Inflammatory macrophage treated with lipopolysaccharide for 4 hours (primary cell): Measurements from ENCODE around the gene TMEM237.
A peak's percentile ranks its signal among the peaks of the same experiment; 100 is the strongest.
"Not testable (repeated sequence)": the region's sequence is repeated elsewhere in the genome, so short reads cannot be mapped to it uniquely, and the experiment has no call there.

ENCODE experiments used
- DNase-seq: peaks from one replicate; pipeline ENCODE4 v3.0.0-alpha.2; 2020

TMEM237 gene, protein sequence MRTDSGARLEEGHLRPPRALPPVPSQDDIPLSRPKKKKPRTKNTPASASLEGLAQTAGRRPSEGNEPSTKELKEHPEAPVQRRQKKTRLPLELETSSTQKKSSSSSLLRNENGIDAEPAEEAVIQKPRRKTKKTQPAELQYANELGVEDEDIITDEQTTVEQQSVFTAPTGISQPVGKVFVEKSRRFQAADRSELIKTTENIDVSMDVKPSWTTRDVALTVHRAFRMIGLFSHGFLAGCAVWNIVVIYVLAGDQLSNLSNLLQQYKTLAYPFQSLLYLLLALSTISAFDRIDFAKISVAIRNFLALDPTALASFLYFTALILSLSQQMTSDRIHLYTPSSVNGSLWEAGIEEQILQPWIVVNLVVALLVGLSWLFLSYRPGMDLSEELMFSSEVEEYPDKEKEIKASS

DNA sequence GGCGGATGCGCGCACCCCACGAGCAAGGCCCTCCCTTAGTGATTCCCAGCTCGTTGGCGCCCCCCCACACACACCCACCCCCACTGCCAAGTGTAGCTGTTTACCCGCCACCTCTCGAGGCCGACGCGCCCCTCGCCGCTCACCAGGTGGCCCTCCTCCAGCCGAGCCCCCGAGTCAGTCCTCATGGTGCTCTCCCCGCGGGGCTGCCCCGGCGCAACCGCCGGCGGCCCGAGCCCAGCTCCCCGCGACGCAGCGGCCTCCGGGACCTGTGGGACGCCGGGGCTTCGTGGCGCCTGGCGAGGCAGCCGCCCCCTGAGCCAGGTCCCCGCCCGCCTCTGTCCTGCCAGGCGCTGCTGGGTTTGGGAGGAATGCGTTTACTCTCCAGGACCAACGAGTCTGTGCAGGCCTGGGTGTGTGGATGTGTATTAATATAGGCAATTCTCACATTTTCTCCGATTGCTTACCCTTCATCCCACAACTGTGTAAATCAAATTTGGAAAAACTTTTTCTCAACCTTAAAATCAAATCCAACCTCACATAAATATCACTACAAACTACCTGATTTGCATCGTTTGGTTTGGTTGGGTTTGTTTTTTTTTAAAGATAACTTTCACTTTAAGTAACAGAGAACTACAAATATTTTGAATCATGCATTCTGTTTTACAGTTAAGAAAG is at the start of gene TMEM237:
TSS of gene TMEM237 (minus strand) at position 288 of the 675 bp plus-strand sequence. CDS start at position 185, 103 bp downstream.
- peak; percentile 8 for DNase-seq

DNA sequence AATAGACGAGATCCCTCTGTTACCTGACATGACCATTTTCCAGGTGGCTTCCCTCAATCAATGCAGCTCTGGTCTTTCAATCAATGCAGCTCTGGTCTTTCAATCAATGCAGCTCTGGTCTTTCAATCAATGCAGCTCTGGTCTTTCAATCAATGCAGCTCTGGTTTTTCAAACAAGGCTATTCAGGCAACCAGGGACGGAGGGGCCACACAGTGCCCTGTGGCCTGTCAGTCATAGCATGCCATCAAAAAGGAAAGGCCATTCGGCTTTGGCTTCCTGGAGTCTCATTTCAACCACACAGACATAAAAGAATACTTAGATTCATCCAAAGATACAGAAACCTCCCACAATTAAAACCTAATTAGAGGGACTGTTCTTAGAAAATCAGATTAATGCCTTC is 41.9 kb upstream of the TMEM237 start:
- no peak for DNase-seq

DNA sequence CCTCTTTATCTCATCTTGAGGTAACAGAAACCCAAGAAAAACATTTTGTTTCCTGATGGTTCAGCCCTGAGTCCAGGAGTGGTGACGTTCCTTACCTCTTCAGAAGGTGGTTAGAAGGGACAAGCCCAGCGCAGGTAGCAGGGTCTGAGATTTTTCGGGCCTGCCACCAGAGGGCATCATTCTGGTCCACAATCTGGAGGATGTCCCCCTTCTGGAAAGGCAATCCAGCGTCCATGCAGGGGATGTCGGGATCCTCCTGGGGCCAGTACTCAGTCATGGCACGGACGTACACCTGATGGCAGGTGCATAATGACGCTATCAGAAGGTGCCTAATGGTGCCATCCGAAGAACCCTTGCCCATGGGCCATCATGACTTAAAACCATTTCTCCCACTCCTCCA is 37.4 kb upstream of the TMEM237 start:
- DNase-seq = no peak

DNA sequence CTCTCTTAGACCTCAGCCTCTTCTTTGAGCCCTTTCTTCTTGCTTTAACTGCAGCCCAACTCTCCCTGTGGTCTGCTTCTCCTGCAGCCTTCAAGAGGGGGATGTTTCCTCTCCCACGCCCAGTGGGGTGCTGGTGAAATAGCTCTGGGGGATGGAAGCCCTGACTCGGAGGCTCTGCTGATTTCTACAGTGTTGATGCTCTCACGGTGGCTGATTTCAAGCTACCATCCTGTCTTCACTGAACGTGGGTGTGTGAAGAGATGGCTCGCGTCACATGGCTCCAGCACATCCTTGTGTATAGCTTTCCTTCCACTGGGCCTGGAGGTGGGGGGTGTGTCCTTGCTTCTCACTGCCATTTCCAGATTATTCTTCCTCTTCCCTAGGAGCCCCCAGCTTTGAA is 35.1 kb upstream of the TMEM237 start:
- peak; percentile 18 for DNase-seq

DNA sequence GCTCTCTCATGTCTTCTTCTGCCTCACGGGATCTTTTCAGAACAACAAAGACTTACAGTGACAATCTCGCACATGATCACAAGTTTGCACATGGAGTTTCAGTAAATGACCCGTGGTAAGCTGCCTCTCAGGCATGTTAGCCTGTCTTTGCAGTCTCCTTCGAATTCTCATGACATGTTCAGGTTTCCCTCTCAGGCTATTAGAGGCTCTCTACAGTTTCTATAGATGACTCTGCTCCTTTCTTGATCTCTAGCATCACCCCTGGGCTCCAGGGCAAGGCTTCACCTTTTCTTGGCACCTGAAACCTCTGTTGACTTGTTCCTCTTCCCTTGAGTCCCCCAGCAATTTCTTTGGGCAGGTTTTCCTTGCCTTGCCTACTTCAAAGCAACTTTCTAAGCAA is 32.2 kb upstream of the TMEM237 start:
- no peak for DNase-seq

DNA sequence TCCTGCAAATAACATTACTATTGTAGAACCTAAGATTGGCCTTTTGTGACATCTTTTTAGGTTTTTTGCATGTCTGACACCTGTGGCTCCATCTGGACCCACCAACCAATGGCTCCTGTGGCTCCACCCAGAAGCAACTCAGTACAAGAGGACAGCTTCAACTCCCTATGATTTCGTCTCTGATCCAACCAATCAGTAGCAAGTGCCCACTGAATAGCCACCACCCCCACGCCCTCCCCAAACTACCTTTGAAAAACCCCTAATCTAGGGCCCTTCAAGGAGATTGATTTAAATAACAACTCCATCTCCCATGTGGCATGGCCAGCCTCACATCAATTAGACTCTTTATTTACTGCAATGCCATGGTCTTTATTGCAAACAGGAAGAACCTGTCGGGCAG is 31.5 kb upstream of the TMEM237 start:
- DNase-seq = no peak

DNA sequence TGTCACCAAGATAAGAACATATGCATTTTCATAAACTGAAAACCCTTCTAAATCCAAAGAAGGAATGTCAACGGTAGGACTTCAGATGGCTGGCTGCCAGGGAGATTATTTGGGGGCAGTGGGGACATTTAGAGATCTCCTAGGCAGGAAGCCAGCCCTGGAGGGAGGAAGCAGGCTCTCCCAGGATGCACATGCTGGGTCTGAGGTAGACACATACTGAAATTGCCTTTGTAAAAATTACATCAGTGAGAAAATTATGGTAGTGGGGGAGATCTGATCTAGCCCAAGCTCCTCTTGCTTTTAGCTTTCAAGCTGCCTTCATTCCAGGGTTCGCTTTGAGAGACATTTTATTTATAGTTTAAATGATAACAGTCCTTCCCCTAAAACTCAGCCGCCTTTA is 31.0 kb upstream of the TMEM237 start:
- no peak for DNase-seq

DNA sequence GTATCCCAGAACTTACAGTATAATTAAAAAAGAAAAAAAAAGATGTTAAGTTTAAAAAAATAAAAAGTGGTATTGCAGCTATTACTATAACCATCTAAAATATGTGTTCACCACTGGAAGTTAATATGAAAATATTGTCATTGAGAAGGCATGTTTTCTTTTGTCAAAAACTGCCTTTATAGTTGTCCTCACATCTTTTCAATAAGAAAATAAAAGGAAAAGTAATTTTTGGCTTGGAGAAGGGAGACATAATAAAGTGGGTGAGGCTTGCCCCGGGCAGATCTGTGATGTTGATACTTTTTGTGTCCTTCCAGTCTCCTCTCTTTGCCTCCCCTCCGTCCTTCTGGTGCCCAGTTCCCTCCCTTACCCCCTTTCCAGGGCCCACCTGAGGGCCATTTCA is 30.2 kb upstream of the TMEM237 start:
- DNase-seq = no peak

DNA sequence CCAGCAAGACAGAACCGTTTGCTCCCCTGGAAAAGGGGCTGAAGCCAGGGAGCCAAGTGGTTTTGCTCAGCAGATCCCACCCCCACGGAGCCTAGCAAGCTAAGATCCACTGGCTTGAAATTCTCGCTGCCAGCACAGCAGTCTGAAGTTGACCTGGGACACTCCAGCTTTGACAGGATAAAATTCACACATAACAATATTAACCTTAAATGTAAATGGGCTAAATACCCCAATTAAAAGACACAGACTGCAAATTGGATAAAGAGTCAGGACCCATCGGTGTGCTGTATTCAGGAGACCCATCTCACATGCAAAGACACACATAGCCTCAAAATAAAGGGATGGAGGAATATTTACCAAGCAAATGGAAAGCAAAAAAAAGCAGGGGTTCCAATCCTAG is 27.9 kb upstream of the TMEM237 start:
- not testable (repeated sequence) for DNase-seq

DNA sequence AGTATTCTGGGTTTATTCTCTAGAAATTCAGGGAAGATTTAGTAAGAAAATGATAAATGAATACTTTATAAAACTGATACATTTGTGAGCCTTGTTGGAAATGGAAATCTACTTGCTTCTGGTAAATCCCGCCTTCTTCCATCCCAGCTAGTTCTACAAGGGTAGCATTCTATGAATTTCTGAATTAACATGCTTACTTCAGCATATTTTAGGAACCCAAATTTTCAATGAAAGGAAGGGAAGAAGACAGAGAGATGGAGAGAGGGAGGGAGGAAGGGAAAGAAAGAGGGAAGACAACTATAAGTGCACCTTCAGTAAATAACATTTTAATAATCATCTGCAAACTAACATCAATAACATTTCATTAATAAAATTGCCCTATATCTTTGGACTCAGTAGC is 26.6 kb upstream of the TMEM237 start:
- no peak for DNase-seq

DNA sequence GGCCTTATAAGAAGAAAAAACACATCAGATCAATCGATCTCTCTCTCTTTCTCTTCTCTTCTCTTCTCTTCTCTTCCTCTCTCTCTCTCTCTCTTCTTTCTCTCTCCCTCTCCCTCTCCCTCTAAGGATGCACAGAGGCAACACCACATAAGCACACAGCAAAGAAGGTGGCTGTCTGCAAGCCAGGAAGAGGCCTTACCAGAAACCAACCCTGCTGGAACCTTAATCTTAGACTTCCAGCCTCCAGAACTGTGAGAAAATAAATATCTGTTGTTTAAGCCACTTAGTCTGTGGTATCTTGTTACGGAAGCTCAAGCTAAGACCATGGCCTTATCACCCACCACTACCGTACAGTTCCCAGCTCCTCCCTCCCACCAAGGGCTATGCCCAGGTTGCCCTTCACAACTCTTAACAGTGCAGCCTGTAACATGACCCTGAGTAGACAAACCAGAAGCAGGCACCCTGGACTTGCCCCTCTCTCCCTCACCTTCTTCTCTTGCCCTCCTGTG is 25.2 kb upstream of the TMEM237 start:
- no peak for DNase-seq

DNA sequence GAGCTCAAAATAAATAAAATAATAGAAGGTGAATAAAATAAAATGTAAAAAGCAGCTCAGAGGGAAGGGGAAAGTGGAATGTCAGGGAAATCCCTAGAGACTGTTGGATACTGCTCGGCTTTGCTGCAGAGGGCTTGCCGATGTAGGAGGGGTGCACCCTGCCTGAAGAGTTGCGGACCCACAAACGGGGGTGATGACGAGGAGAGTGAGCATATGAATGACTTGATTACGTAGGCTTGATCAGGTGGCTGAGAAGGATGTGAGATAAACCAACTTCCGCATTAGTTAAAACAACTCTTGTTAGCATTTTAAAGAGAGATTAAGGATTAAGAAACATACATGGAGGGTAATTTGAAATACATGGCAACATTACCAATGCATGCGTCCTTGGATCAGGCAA is 21.0 kb upstream of the TMEM237 start:
- no peak for DNase-seq

DNA sequence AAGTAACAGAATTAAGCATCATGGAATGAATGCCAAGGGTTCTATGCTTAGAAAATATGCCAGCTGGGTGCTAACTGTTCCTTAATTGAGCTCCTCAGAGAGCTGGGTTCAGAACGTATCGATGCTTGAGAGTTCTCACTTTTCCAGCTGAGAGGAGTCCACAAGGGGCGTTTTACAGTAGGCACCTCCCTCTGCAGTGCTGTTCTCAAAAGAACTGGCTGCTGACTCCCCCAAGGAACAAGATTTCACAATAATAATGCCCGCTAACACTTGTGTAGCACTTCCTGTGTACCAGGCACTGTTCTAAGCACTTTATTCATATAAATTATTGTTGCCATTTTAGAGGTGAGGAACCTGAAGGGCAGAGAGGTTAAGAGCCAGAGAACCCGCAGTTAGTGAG is 18.1 kb upstream of the TMEM237 start:
- peak; percentile 56 for DNase-seq

DNA sequence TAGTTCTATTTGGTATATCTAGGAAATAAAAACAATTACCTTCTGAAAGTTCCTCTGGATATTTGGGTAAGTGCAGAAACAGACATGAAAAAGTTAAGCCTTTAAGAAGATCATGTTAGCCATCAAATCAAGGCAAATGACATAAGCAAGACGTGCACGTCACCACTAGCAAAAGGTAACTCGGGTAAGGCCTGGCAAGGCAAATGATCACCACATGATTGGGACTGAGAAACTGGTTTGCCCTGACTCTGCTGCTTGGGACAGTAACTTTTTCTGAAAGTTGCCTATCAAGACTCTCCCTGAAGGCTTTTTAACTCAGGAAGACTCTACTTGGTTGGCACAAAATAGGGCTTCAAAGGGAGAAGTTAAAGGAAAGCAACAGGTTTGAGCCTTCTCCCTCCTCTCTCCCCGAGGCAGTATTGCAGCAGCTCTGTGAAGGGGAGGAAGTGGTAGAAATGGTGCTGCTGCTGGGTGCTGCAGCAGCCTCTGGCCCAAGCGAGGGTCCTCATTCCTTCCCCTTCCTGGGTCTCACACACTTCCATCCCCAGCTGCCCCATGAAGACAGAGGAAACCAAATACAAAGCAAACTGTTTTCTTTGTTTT is 17.1 kb upstream of the TMEM237 start:
- DNase-seq = no peak

DNA sequence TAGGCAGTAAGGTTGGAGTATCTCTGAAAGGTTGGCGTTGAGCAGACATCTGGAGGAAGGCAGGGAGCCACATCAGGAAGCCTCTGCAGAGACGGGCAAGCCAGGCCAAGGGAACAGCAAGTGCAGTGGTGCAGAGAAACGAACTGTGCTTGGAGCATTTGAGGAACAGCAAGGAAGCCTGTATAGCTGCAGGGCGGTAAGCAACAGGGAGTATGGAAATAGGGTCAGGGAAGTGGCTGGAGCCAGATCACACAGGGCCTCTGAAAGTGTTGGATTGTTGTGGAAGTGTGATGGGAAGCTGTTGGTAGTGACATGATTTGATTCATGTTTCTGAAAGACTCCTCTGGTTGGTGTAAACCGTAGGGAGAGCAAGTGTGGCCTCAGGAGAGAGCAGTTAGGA is 13.4 kb upstream of the TMEM237 start:
- DNase-seq = no peak

DNA sequence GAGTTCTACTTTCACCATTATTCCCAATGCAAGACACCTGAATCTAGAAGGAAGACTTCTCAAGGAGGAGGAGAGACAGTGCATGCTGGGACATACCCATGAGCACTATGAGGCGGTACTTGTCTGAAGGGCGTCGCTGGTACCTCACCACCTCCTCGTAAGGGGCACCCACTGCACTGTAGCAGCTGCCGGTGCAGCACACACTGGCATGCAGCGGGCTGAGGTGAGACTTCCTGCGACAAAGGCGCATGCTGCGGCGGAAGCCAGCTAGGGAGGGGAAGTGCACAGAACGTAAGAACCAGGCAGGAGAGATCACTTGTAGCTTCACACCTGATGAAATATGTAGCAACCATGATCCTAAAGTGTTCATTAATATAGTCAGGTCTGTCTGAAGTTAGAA is 12.8 kb upstream of the TMEM237 start:
- DNase-seq = no peak

DNA sequence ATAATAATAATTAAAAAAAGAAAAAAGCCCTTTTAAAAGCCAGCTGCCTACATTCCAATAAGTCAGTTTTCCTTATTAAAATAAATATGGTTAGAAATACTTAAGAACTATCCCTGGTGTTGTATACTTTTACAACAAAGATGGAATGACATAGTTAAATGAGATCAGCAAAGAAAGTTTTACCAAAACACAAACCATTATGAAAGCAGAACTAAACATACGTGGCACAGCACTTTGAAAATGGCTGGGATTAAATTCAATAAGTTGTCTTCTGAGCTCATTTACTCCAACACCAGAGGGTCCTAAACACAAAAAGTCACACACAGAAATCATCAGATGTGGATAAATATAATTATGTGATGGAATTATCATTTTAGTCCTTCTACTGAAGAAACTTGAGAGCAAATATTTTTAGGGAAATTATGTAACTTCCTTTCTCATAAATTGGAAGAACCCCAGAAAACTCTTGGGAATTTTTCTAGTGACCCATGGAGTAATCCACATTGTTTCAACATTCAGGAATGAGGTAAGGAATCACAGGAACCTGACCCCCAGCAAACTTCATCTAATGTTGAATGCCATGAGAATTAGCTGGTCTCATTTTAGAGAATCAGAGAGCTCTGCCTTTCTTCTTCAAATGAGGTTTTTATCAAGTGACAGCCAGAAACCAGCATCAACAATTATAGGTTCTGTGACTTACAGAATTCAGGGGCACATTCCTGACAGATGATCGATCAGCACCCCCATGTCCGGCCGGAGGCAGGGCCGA is 11.5 kb upstream of the TMEM237 start:
- DNase-seq = peak; percentile 63

DNA sequence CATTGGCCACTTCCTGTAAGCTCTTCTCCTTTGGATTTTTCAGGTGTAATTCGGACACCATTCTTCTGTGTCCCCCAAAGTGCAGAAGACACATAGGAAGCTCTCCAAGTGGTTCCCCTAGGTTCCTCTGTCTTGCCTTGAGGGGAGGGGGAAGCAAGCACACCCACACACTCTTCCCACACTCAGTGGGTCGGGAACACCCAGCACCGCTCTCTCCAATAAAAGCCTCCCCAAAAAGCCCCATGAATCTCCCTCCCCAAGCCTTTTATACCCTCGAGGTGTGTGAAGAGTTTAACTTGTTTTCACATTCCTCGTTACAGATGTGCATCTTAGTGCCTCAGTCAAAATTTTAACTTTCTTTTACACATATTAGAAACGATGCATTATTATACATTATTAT is 9.9 kb upstream of the TMEM237 start:
- peak; percentile 18 for DNase-seq

DNA sequence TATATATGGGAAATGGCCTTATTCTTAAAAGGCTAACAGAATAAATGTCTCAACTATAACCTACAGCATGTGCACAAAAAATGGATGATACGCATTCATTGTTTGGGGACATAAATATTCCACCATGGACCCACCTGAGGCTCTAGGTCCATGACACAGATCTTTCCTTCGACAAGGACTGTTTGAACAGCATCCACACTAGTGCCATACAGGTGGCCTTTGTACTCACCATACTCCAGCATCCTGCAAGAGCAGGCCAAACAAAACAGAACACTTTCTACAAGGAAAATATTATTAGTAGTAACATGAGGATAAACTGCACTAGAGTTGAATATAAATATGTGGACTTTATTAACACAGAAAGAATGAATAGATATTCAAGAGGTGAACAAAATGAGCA is 6.1 kb upstream of the TMEM237 start:
- no peak for DNase-seq

DNA sequence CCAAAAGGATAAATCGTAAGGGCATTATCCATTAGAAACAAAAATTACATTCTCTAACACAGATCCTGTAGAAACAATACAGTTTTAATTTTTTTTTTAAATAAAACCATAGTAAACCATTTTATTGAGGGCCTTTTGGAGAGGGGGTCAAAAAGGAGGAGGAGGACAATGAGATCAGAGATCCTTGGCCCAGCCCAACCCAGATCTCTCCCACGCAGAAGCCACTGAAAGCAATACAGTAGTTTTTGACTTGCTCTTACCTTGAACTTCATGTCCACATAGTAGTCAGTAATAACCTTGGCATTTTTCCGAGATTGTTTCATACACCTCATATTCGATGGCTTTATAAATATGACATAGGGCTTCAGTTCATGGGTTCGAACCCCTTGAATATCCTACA is 4.1 kb upstream of the TMEM237 start:
- DNase-seq = no peak

DNA sequence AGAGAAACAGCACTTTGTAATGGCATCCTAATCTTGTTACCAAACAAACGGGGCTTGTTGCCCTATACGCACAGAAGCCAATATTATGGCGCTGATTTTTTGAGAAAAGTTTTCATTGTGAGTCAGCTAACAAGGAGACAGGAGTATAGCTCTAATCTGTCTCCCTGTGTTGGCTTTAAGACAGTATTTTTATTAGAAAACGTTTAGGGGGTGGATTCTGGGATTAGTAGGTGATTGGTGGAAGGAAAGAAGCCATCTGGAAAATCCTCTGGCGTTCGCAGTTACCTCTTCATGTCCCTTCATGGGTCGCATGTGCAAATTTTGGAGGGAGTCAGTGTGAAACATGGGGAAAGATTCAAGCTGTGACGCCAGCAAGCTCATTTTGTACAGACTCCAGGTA is 698 bp upstream of the TMEM237 start:
- no peak for DNase-seq

DNA sequence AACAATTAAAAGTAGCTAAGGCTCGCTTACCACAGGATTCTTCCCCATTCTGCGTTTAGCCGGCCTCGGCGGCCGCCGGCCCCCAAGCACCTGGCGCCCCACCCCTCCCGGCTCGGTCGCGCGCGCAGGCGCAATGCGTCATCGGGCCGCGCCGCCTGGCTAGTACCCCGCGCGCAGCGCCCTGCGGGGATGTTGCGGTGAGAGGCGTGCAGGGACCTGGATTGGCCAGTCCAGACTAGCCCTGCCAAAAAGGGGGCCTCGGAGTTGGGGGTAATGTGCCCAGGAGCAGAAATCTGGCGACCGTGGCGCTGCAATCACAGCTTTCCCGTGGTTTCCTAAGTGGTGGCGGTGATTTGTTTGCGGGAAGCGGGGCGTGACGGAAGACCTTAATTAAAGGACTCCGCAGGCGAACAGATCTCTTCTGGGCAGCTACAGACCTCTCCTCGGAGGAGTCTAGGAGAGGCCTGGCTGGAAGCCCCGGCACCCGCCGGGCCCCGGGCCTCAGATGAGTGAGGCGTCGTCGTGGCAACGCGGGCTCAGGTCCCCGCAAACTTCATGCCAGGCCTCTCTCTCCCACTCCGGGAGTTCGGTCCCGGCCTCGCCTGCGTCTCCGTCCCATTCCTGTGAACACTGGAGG is 606 bp downstream of the TMEM237 start:
- DNase-seq = peak; percentile 73
